ENCODE measurements around the gene EIF5AL1. TPM values are rescaled to one million over a fixed set of nuclear protein-coding genes. Genes with fewer than 3 reads are reported as not detected.

Gene EIF5AL1
- total and polyA plus RNA-seq, 9 of the 15 experiments (the other 6 are each of a cell fraction or from before 2014, with no cell fraction given) = 0.03 to 3.4 (median 0.53) TPM; not detected in 1

DNA sequence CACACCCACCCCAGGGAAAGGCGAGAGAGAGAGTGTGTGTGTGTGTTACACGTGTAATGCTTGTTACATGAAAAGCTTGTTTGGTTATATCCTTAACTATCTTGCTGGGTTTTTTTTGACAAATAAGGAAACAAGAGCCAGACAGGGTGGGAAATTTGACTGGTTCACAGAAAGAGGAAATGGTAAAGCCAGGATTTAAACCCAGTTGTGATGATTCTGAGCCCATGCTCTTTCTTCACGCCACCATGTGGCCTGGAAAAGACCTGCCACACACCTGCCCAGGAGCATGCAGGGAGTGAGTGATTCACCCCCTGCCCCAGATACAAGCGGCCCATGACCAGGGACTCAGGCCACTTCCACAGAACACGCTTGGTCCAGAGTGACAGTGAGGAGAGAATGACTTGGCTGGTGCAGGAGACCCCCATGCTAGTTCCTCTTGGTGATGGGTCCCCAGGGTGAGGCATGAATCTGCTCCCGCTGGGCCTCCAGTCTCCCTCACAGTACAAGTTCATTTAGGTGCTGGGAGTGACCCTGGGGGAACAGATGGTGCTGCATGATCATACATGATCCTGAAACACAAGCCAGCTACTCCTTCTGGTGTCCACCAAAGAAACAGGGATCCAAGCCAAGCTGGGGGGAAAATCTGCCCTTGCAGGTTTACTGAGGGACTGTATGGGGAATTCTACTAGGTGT is 21.0 kb upstream of the EIF5AL1 start:
- peak in 3 of 4 experiments; percentile 46 to 67 (median 60) for DNase-seq (ENCODE audit: extremely low read depth in 1 of 4, low spot score in 3 of 4)
- H3K4me3 ChIP-seq = no peak overlapping the region
- H3K36me3 ChIP-seq (ENCODE audit: control insufficient read depth, insufficient read depth, low read length) = no peaks in the 10 kb centered on the region
- WGBS (ENCODE audit: insufficient coverage, low coverage, missing lambda C conversion rate) = 43% methylated on average over 6 of the region's 6 CpGs
- H3K27ac ChIP-seq (ENCODE audit: extremely low read depth, low read depth, low read length) = no peak overlapping the region
- peaks cover 5 to 28% of the 10 kb centered on the region in 2 experiments; a peak in 3 of 5 replicates for H3K27me3 ChIP-seq (ENCODE audit: control insufficient read depth in 2 of 2, insufficient read depth in 2 of 2, low read length in 2 of 2)
- peak; percentile 68 for ATAC-seq
- H2AFZ ChIP-seq (ENCODE audit: low read depth, low read length) = peak overlapping the region; percentile 82
- H4K20me1 ChIP-seq (replicated peaks; ENCODE audit: control insufficient read depth, insufficient read depth, low read length) = peaks cover 4% of the 10 kb centered on the region; the same call in 1 of the 2 replicates
- H3K9me3 ChIP-seq (replicated peaks; ENCODE audit: control insufficient read depth, insufficient read depth, low read depth, low read length) = no peaks in the 10 kb centered on the region
- H3K9ac ChIP-seq (ENCODE audit: insufficient read depth in 1 of 2, low read depth in 2 of 2, low read length in 2 of 2) = 0 out of 4 replicates have a peak overlapping the region, but pooled peaks of 1 of the 2 experiments have one; percentile 26
- H3K4me1 ChIP-seq (replicated peaks in 1 of 2; ENCODE audit: control insufficient read depth in 2 of 2, insufficient read depth in 2 of 2, low read length in 2 of 2) = peaks cover 7 to 14% of the 10 kb centered on the region in 2 experiments
- no TSS peak for BruUV-seq (replicated peaks)
- in situ Hi-C loops (cut with MboI) = no loop called here
- H3K79me2 ChIP-seq (ENCODE audit: control insufficient read depth, insufficient read depth, low read length) = no peaks in the 10 kb centered on the region
- intact Hi-C loops (cut with micrococcal nuclease) = no loop called here
- peak; percentile 55 for FAIRE-seq
- POLR2A ChIA-PET = interaction anchor here (0.6 to 1.2 kb wide), 3 partner anchors 20 to 1456 kb away, joined by 3 read pairs; no protein-coding TSS in a partner anchor
- no peak overlapping the region for H3K4me2 ChIP-seq (ENCODE audit: insufficient read depth, low read length)
- CTCF ChIA-PET (ENCODE audit: low intra/inter-chr PET ratio) = interaction anchor here (0.6 to 1.1 kb wide), 2 partner anchors 116 to 1096 kb away, joined by 4 to 6 read pairs; no protein-coding TSS in a partner anchor
- no peaks in the 10 kb centered on the region for H3K9me1 ChIP-seq (ENCODE audit: control insufficient read depth, insufficient read depth, low read length)
- TF ChIP-seq FOSL1 (tag; conservative IDR thresholded peaks at IDR 0.05) = peak; percentile 49
- TF ChIP-seq, protein P1, sequence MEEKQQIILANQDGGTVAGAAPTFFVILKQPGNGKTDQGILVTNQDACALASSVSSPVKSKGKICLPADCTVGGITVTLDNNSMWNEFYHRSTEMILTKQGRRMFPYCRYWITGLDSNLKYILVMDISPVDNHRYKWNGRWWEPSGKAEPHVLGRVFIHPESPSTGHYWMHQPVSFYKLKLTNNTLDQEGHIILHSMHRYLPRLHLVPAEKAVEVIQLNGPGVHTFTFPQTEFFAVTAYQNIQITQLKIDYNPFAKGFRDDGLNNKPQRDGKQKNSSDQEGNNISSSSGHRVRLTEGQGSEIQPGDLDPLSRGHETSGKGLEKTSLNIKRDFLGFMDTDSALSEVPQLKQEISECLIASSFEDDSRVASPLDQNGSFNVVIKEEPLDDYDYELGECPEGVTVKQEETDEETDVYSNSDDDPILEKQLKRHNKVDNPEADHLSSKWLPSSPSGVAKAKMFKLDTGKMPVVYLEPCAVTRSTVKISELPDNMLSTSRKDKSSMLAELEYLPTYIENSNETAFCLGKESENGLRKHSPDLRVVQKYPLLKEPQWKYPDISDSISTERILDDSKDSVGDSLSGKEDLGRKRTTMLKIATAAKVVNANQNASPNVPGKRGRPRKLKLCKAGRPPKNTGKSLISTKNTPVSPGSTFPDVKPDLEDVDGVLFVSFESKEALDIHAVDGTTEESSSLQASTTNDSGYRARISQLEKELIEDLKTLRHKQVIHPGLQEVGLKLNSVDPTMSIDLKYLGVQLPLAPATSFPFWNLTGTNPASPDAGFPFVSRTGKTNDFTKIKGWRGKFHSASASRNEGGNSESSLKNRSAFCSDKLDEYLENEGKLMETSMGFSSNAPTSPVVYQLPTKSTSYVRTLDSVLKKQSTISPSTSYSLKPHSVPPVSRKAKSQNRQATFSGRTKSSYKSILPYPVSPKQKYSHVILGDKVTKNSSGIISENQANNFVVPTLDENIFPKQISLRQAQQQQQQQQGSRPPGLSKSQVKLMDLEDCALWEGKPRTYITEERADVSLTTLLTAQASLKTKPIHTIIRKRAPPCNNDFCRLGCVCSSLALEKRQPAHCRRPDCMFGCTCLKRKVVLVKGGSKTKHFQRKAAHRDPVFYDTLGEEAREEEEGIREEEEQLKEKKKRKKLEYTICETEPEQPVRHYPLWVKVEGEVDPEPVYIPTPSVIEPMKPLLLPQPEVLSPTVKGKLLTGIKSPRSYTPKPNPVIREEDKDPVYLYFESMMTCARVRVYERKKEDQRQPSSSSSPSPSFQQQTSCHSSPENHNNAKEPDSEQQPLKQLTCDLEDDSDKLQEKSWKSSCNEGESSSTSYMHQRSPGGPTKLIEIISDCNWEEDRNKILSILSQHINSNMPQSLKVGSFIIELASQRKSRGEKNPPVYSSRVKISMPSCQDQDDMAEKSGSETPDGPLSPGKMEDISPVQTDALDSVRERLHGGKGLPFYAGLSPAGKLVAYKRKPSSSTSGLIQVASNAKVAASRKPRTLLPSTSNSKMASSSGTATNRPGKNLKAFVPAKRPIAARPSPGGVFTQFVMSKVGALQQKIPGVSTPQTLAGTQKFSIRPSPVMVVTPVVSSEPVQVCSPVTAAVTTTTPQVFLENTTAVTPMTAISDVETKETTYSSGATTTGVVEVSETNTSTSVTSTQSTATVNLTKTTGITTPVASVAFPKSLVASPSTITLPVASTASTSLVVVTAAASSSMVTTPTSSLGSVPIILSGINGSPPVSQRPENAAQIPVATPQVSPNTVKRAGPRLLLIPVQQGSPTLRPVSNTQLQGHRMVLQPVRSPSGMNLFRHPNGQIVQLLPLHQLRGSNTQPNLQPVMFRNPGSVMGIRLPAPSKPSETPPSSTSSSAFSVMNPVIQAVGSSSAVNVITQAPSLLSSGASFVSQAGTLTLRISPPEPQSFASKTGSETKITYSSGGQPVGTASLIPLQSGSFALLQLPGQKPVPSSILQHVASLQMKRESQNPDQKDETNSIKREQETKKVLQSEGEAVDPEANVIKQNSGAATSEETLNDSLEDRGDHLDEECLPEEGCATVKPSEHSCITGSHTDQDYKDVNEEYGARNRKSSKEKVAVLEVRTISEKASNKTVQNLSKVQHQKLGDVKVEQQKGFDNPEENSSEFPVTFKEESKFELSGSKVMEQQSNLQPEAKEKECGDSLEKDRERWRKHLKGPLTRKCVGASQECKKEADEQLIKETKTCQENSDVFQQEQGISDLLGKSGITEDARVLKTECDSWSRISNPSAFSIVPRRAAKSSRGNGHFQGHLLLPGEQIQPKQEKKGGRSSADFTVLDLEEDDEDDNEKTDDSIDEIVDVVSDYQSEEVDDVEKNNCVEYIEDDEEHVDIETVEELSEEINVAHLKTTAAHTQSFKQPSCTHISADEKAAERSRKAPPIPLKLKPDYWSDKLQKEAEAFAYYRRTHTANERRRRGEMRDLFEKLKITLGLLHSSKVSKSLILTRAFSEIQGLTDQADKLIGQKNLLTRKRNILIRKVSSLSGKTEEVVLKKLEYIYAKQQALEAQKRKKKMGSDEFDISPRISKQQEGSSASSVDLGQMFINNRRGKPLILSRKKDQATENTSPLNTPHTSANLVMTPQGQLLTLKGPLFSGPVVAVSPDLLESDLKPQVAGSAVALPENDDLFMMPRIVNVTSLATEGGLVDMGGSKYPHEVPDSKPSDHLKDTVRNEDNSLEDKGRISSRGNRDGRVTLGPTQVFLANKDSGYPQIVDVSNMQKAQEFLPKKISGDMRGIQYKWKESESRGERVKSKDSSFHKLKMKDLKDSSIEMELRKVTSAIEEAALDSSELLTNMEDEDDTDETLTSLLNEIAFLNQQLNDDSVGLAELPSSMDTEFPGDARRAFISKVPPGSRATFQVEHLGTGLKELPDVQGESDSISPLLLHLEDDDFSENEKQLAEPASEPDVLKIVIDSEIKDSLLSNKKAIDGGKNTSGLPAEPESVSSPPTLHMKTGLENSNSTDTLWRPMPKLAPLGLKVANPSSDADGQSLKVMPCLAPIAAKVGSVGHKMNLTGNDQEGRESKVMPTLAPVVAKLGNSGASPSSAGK (IDR thresholded peaks at IDR 0.05) = peak; percentile 41
- no peak for TF ChIP-seq TCF7 (IDR thresholded peaks at IDR 0.05; ENCODE audit: borderline replicate concordance)
- TF ChIP-seq, protein P2, sequence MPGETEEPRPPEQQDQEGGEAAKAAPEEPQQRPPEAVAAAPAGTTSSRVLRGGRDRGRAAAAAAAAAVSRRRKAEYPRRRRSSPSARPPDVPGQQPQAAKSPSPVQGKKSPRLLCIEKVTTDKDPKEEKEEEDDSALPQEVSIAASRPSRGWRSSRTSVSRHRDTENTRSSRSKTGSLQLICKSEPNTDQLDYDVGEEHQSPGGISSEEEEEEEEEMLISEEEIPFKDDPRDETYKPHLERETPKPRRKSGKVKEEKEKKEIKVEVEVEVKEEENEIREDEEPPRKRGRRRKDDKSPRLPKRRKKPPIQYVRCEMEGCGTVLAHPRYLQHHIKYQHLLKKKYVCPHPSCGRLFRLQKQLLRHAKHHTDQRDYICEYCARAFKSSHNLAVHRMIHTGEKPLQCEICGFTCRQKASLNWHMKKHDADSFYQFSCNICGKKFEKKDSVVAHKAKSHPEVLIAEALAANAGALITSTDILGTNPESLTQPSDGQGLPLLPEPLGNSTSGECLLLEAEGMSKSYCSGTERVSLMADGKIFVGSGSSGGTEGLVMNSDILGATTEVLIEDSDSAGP (CRISPR knock-in tag; IDR thresholded peaks at IDR 0.05) = no peak
- peak; percentile 32; the same call in 1 of the 2 replicates for TF ChIP-seq SMC3 (conservative IDR thresholded peaks at IDR 0.05; ENCODE audit: insufficient read depth, low read depth, low read length)
